ENCODE measurements around the gene FAM193A. TPM values are rescaled to one million over a fixed set of nuclear protein-coding genes. Genes with fewer than 3 reads are reported as not detected.

Gene FAM193A
- total RNA-seq, 1 donor from 2014 or later = 30.9 TPM

DNA sequence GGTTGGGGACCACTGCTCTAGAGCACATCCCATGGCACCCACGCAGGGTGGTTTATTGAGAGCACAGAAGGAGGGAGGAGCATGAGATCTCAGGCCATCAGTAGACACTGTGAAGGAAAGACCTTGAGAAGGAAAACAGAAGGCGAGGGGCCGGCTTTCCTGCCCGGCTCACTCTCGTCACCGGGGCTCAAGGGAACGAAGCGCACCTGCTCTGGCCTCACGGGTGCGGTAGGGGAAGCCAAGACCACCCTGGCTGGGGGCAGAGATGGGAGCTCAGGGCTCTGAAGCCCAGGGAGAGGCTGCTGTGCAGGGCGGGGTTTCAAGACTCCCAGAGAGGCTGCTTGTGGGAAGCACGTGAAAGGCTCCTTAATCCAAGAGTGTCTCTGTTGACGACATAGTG lies 113.8 kb downstream of the FAM193A start:
- Histone ChIP-seq H3K36me3 (peaks cover 49 to 57% of the 10 kb centered on the region in 2 donors), H3K4me3 (no peak overlapping the region), H3K4me1 (no peaks in the 10 kb centered on the region), H3K9me3 (no peaks in the 10 kb centered on the region), H3K27ac (no peak overlapping the region), H3K27me3 (no peaks in the 10 kb centered on the region)
- DNase-seq (ENCODE audit: low spot score in 2 of 2) = no peak
- intact Hi-C loops (cut with DNase I) = no loop called here
- TF ChIP-seq, protein P1, sequence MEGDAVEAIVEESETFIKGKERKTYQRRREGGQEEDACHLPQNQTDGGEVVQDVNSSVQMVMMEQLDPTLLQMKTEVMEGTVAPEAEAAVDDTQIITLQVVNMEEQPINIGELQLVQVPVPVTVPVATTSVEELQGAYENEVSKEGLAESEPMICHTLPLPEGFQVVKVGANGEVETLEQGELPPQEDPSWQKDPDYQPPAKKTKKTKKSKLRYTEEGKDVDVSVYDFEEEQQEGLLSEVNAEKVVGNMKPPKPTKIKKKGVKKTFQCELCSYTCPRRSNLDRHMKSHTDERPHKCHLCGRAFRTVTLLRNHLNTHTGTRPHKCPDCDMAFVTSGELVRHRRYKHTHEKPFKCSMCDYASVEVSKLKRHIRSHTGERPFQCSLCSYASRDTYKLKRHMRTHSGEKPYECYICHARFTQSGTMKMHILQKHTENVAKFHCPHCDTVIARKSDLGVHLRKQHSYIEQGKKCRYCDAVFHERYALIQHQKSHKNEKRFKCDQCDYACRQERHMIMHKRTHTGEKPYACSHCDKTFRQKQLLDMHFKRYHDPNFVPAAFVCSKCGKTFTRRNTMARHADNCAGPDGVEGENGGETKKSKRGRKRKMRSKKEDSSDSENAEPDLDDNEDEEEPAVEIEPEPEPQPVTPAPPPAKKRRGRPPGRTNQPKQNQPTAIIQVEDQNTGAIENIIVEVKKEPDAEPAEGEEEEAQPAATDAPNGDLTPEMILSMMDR (IDR thresholded peaks at IDR 0.05) = no peak

GRCh38 chr4:2651546-2651945 lies 115.1 kb downstream of the FAM193A start:
- H3K27ac ChIP-seq = no peak overlapping the region
- peaks cover 51 to 52% of the 10 kb centered on the region in 2 donors for H3K36me3 ChIP-seq
- no peaks in the 10 kb centered on the region for H3K9me3 ChIP-seq
- H3K4me1 ChIP-seq = no peaks in the 10 kb centered on the region
- no peak for DNase-seq (ENCODE audit: low spot score in 2 of 2)
- intact Hi-C loops (cut with DNase I) = no loop called here
- TF ChIP-seq, protein P1 (IDR thresholded peaks at IDR 0.05) = no peak
- no peaks in the 10 kb centered on the region for H3K27me3 ChIP-seq
- no peak overlapping the region for H3K4me3 ChIP-seq

- Histone ChIP-seq H3K27me3 (no peaks in the 10 kb centered on the region), H3K27ac (no peak overlapping the region), H3K9me3 (no peaks in the 10 kb centered on the region), H3K4me1 (no peaks in the 10 kb centered on the region), H3K36me3 (peaks cover 47 to 48% of the 10 kb centered on the region in 2 donors), H3K4me3 (no peak overlapping the region)
- DNase-seq (ENCODE audit: low spot score in 2 of 2) = no peak
- TF ChIP-seq, protein P1 (IDR thresholded peaks at IDR 0.05) = no peak
- intact Hi-C loops (cut with DNase I) = no loop called here
These were observed 115.6 kb downstream of the FAM193A start for GRCh38 chr4:2651998-2652397.

DNA sequence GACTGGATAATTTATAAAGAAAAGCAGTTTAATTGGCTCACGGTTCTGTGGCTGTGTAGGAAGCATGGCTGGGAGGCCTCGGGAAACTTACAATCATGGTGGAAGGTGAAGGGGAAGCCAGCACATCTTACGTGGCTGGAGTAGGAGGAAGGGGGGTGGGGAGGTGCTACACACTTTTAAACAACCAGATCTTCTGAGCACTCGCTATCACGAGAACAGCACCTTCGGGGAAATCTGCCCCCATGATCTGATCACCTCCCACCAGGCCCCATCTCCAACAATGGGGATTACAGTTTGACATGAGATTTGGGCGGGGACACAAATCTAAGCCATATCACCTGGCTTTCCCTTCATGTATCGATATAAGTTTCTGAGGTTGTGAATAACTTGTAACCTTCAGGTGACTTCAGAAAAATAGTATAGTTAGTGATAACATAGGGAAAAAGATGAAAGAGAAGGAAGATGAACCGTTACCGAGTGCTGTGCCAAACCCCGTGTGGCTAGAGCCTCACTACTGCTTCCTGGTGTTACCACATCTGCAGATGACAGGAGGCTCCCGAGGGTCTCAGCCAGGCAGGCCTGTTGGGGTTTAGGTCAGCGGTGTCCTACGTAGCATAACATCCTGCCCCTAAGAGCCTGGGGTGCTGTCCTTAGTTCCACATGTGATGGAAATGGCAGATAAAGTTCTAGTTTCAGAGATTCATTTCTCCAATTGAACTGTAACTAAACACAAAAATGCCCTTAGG lies 116.1 kb downstream of the FAM193A start:
- TF ChIP-seq, protein P1 (IDR thresholded peaks at IDR 0.05) = no peak
- peaks cover 42 to 45% of the 10 kb centered on the region in 2 donors for H3K36me3 ChIP-seq
- no peak overlapping the region for H3K27ac ChIP-seq
- H3K9me3 ChIP-seq = no peaks in the 10 kb centered on the region
- intact Hi-C loops (cut with DNase I) = no loop called here
- no peaks in the 10 kb centered on the region for H3K27me3 ChIP-seq
- H3K4me1 ChIP-seq = no peaks in the 10 kb centered on the region
- DNase-seq (ENCODE audit: low spot score in 2 of 2) = no peak
- H3K4me3 ChIP-seq = no peak overlapping the region

GRCh38 chr4:2660596-2661211 lies 124.3 kb downstream of the FAM193A start:
- Histone ChIP-seq H3K4me1 (peaks cover 0 to 7% of the 10 kb centered on the region in 2 donors), H3K27ac (peak overlapping the region; percentile 6 to 62), H3K9me3 (no peaks in the 10 kb centered on the region), H3K4me3 (no peak overlapping the region), H3K27me3 (no peaks in the 10 kb centered on the region), H3K36me3 (peaks cover 46 to 57% of the 10 kb centered on the region in 2 donors)
- TF ChIP-seq, protein P1 (IDR thresholded peaks at IDR 0.05) = no peak
- intact Hi-C loops (cut with DNase I) = no loop called here
- no peak for DNase-seq (ENCODE audit: low spot score in 2 of 2)
